ENCODE measurements around the gene MAP4K3. TPM values are rescaled to one million over a fixed set of nuclear protein-coding genes. Genes with fewer than 3 reads are reported as not detected.
A peak's percentile ranks its signal among the peaks of the same experiment; 100 is the strongest.

The MAP4K3 gene
- total and polyA plus RNA-seq, 2 donors, result 11.0 to 19.5 TPM

- WGBS, result 97% methylated on average over 1 of the region's 1 CpG
- Histone ChIP-seq H3K9me3 (ENCODE audit: control insufficient read depth in 2 of 2, insufficient read depth in 1 of 2, low read length in 1 of 2) (no peaks in the 10 kb centered on the region), H3K4me3 (ENCODE audit: low read length in 2 of 2) (no peak overlapping the region), H3K27me3 (ENCODE audit: control insufficient read depth in 2 of 2, insufficient read depth in 1 of 2, low read length in 1 of 2) (no peaks in the 10 kb centered on the region), H3K27ac (ENCODE audit: low read depth in 1 of 2, low read length in 1 of 2) (no peak overlapping the region), H3K36me3 (ENCODE audit: control insufficient read depth in 2 of 2, insufficient read depth in 2 of 2, low read length in 1 of 2) (no peaks in the 10 kb centered on the region), H3K4me1 (ENCODE audit: control insufficient read depth in 2 of 2, insufficient read depth in 2 of 2, low read length in 2 of 2) (peaks cover 2 to 5% of the 10 kb centered on the region in 2 donors)
- no peak for DNase-seq (ENCODE audit: low read depth in 6 of 9, low spot score in 9 of 9)
Measured at GRCh38 chr2:39223909-39224308, 213.2 kb downstream of the MAP4K3 start.

- H3K4me3 ChIP-seq (ENCODE audit: low read length in 2 of 2), result no peak overlapping the region
- peaks cover 2 to 7% of the 10 kb centered on the region in 2 donors for H3K4me1 ChIP-seq (ENCODE audit: control insufficient read depth in 2 of 2, insufficient read depth in 2 of 2, low read length in 2 of 2)
- H3K36me3 ChIP-seq (ENCODE audit: control insufficient read depth in 2 of 2, insufficient read depth in 2 of 2, low read length in 1 of 2), result no peaks in the 10 kb centered on the region
- H3K9me3 ChIP-seq (ENCODE audit: control insufficient read depth in 2 of 2, insufficient read depth in 1 of 2, low read length in 1 of 2), result no peaks in the 10 kb centered on the region
- DNase-seq (ENCODE audit: low read depth in 6 of 9, low spot score in 9 of 9), result no peak
- no peak overlapping the region for H3K27ac ChIP-seq (ENCODE audit: low read depth in 1 of 2, low read length in 1 of 2)
- 98% methylated on average over 3 of the region's 3 CpGs for WGBS
- H3K27me3 ChIP-seq (ENCODE audit: control insufficient read depth in 2 of 2, insufficient read depth in 1 of 2, low read length in 1 of 2), result no peaks in the 10 kb centered on the region
Measured at GRCh38 chr2:39221459-39221858, 215.6 kb downstream of the MAP4K3 start.

DNA sequence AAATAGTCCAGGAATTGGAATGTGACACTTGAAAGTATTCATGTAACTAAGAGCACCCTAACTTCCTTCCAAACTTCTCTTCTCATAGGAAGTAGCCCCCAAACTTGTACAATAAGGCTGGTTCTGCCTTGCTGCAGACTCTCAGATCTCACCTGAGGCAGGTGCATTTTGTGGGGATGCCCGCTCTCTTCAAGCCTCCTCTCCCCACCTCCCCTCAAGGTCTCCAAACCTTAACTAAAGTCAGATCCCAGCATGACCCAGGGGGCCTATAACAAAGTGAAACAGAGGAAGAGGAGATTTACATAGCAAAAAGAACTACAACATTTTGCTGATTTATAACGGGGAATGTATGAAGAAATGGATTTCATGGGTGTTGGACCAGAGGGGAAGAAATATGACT, 216.9 kb downstream of the MAP4K3 start:
- Histone ChIP-seq H3K27ac (ENCODE audit: low read depth in 1 of 2, low read length in 1 of 2) (no peak overlapping the region), H3K4me3 (ENCODE audit: low read length in 2 of 2) (no peak overlapping the region), H3K27me3 (ENCODE audit: control insufficient read depth in 2 of 2, insufficient read depth in 1 of 2, low read length in 1 of 2) (no peaks in the 10 kb centered on the region), H3K9me3 (ENCODE audit: control insufficient read depth in 2 of 2, insufficient read depth in 1 of 2, low read length in 1 of 2) (no peaks in the 10 kb centered on the region), H3K36me3 (ENCODE audit: control insufficient read depth in 2 of 2, insufficient read depth in 2 of 2, low read length in 1 of 2) (no peaks in the 10 kb centered on the region), H3K4me1 (ENCODE audit: control insufficient read depth in 2 of 2, insufficient read depth in 2 of 2, low read length in 2 of 2) (peaks cover 2 to 10% of the 10 kb centered on the region in 2 donors)
- 98% methylated on average over 2 of the region's 2 CpGs for WGBS
- DNase-seq (ENCODE audit: low read depth in 6 of 9, low spot score in 9 of 9), result no peak

DNA sequence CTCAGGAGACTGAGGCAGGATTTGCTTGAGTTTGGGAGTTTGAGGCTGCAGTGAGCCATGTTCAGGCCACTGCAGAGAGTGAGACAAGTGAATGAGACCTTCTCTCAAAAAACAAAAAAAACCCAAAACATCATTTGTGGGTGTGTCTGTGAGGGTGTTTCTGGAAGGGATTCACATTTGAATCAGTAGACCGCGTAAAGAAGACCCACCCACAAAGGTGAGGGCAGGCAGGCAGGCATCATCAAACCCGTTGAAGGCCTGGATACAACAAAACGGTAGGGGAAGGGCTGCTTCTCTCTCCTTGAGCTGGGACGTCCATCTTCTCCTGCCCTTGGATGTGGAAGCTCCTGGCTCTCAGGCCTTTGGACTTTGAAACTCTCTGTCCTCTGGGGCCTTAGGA, 218.7 kb downstream of the MAP4K3 start:
- Histone ChIP-seq H3K4me1 (ENCODE audit: control insufficient read depth in 2 of 2, insufficient read depth in 2 of 2, low read length in 2 of 2) (peaks cover 2 to 10% of the 10 kb centered on the region in 2 donors), H3K27ac (ENCODE audit: low read depth in 1 of 2, low read length in 1 of 2) (no peak overlapping the region), H3K36me3 (ENCODE audit: control insufficient read depth in 2 of 2, insufficient read depth in 2 of 2, low read length in 1 of 2) (no peaks in the 10 kb centered on the region), H3K4me3 (ENCODE audit: low read length in 2 of 2) (no peak overlapping the region), H3K27me3 (ENCODE audit: control insufficient read depth in 2 of 2, insufficient read depth in 1 of 2, low read length in 1 of 2) (no peaks in the 10 kb centered on the region), H3K9me3 (ENCODE audit: control insufficient read depth in 2 of 2, insufficient read depth in 1 of 2, low read length in 1 of 2) (no peaks in the 10 kb centered on the region)
- 97% methylated on average over 5 of the region's 5 CpGs for WGBS
- no peak for DNase-seq (ENCODE audit: low read depth in 6 of 9, low spot score in 9 of 9)

DNA sequence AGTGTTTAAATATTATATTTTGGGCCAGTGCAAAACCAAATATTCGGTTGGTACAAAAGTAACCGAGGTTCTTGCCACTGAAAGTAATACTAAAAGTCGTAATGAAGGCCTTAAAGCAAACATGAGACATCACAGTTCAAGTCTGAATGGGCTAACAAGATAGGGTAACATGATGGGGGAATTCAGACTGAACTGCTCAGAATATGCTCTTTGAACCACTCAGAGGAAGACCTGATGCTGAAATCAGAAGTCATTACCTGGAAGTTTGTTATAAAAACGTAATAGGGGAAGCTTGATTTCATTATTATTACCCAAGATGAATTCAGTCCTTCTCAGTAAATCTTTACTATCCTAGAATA, 219.9 kb downstream of the MAP4K3 start:
- Histone ChIP-seq H3K4me1 (ENCODE audit: control insufficient read depth in 2 of 2, insufficient read depth in 2 of 2, low read length in 2 of 2) (peaks cover 2 to 10% of the 10 kb centered on the region in 2 donors), H3K27me3 (ENCODE audit: control insufficient read depth in 2 of 2, insufficient read depth in 1 of 2, low read length in 1 of 2) (no peaks in the 10 kb centered on the region), H3K4me3 (ENCODE audit: low read length in 2 of 2) (no peak overlapping the region), H3K36me3 (ENCODE audit: control insufficient read depth in 2 of 2, insufficient read depth in 2 of 2, low read length in 1 of 2) (no peaks in the 10 kb centered on the region), H3K27ac (ENCODE audit: low read depth in 1 of 2, low read length in 1 of 2) (no peak overlapping the region), H3K9me3 (ENCODE audit: control insufficient read depth in 2 of 2, insufficient read depth in 1 of 2, low read length in 1 of 2) (no peaks in the 10 kb centered on the region)
- 8% methylated on average over 4 of the region's 4 CpGs for WGBS
- no peak for DNase-seq (ENCODE audit: low read depth in 6 of 9, low spot score in 9 of 9)

DNA sequence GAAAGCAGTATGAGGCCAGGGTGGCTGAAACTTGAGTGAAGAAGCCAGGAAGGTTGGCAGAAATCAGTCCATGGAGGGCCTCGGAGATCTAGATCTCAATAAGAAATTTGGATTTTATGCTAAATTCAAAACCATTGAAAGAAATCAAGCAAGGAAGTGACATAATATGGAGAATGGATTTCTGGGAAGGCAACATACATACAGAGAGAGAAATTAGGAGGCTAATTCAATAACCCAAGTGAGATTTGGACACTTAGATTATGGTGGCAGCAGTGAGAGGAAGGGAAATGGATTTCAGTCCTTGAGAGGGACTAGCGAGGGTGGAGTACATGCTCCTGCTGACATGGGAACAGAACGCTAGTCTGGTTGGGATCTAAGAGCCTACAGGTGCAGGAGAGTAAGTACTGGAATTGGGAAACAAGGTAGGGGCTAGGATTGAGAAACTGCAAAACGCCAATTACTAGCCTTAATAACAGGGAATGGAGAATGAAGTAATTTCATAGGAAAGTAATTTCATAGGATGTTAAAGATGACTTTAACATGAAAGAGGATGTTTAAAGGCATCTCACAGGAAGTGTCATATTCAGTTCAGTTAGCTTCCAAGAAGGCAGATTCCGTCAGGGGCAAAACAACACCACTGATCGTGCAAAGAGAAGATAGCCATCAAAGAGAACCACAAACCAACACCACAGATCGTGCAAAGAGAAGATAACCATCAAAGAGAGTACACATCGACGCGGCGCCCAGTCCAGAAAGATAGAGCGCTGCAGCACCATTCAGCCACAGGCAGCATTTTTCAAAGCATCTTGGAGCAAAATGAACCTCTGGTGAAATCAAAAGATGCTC, 220.5 kb downstream of the MAP4K3 start:
- Histone ChIP-seq H3K27me3 (ENCODE audit: control insufficient read depth in 2 of 2, insufficient read depth in 1 of 2, low read length in 1 of 2) (no peaks in the 10 kb centered on the region), H3K4me3 (ENCODE audit: low read length in 2 of 2) (no peak overlapping the region), H3K4me1 (ENCODE audit: control insufficient read depth in 2 of 2, insufficient read depth in 2 of 2, low read length in 2 of 2) (peaks cover 2 to 10% of the 10 kb centered on the region in 2 donors), H3K27ac (ENCODE audit: low read depth in 1 of 2, low read length in 1 of 2) (no peak overlapping the region), H3K36me3 (ENCODE audit: control insufficient read depth in 2 of 2, insufficient read depth in 2 of 2, low read length in 1 of 2) (no peaks in the 10 kb centered on the region), H3K9me3 (ENCODE audit: control insufficient read depth in 2 of 2, insufficient read depth in 1 of 2, low read length in 1 of 2) (no peaks in the 10 kb centered on the region)
- peak in 8 of 9 donors; percentile 13 to 76 (median 42) for DNase-seq (ENCODE audit: low read depth in 6 of 9, low spot score in 9 of 9)
- WGBS, result 15% methylated on average over 12 of the region's 12 CpGs

DNA sequence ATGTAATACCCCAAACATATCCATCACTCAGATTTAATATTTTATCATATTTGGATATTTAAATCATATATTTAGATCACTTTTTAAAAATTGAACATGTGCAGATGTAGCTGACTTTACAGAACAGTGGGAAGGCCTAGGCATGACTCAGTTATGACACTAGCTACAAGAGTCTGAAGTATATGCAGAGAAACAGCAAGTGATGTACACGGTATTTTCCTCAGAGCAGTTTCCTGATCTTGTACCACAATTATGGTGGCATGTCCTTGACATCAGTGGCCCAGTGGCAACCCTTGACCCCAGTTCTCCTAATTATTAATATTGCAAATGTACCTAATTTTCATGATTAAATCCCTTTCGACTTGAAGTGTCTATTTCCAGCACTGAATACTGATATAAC, 221.5 kb downstream of the MAP4K3 start:
- H3K27ac ChIP-seq (ENCODE audit: low read depth in 1 of 2, low read length in 1 of 2), result no peak overlapping the region

GRCh38 chr2:39213015-39213414, 224.1 kb downstream of the MAP4K3 start:
- Histone ChIP-seq H3K4me3 (ENCODE audit: low read length in 2 of 2) (no peak overlapping the region), H3K36me3 (ENCODE audit: control insufficient read depth in 2 of 2, insufficient read depth in 2 of 2, low read length in 1 of 2) (no peaks in the 10 kb centered on the region), H3K4me1 (ENCODE audit: control insufficient read depth in 2 of 2, insufficient read depth in 2 of 2, low read length in 2 of 2) (peaks cover 2 to 10% of the 10 kb centered on the region in 2 donors), H3K27ac (ENCODE audit: low read depth in 1 of 2, low read length in 1 of 2) (no peak overlapping the region), H3K27me3 (ENCODE audit: control insufficient read depth in 2 of 2, insufficient read depth in 1 of 2, low read length in 1 of 2) (no peaks in the 10 kb centered on the region), H3K9me3 (ENCODE audit: control insufficient read depth in 2 of 2, insufficient read depth in 1 of 2, low read length in 1 of 2) (no peaks in the 10 kb centered on the region)
- DNase-seq (ENCODE audit: low read depth in 6 of 9, low spot score in 9 of 9), result no peak
- 99% methylated on average over 1 of the region's 1 CpG for WGBS

More for the DNA sequence above, 221.5 kb downstream of the MAP4K3 start:
- DNase-seq (ENCODE audit: low read depth in 6 of 9, low spot score in 9 of 9), result no peak
- Histone ChIP-seq H3K4me1 (ENCODE audit: control insufficient read depth in 2 of 2, insufficient read depth in 2 of 2, low read length in 2 of 2) (peaks cover 2 to 10% of the 10 kb centered on the region in 2 donors), H3K27me3 (ENCODE audit: control insufficient read depth in 2 of 2, insufficient read depth in 1 of 2, low read length in 1 of 2) (no peaks in the 10 kb centered on the region), H3K4me3 (ENCODE audit: low read length in 2 of 2) (no peak overlapping the region), H3K9me3 (ENCODE audit: control insufficient read depth in 2 of 2, insufficient read depth in 1 of 2, low read length in 1 of 2) (no peaks in the 10 kb centered on the region), H3K36me3 (ENCODE audit: control insufficient read depth in 2 of 2, insufficient read depth in 2 of 2, low read length in 1 of 2) (no peaks in the 10 kb centered on the region)
- WGBS, result 89% methylated on average over 2 of the region's 2 CpGs

- Histone ChIP-seq H3K36me3 (ENCODE audit: control insufficient read depth in 2 of 2, insufficient read depth in 2 of 2, low read length in 1 of 2) (no peaks in the 10 kb centered on the region), H3K27ac (ENCODE audit: low read depth in 1 of 2, low read length in 1 of 2) (no peak overlapping the region), H3K4me1 (ENCODE audit: control insufficient read depth in 2 of 2, insufficient read depth in 2 of 2, low read length in 2 of 2) (no peaks in the 10 kb centered on the region), H3K9me3 (ENCODE audit: control insufficient read depth in 2 of 2, insufficient read depth in 1 of 2, low read length in 1 of 2) (no peaks in the 10 kb centered on the region), H3K4me3 (ENCODE audit: low read length in 2 of 2) (no peak overlapping the region), H3K27me3 (ENCODE audit: control insufficient read depth in 2 of 2, insufficient read depth in 1 of 2, low read length in 1 of 2) (no peaks in the 10 kb centered on the region)
- 88% methylated on average over 1 of the region's 1 CpG for WGBS
- no peak for DNase-seq (ENCODE audit: low read depth in 6 of 9, low spot score in 9 of 9)
Measured at GRCh38 chr2:39210846-39211245, 226.2 kb downstream of the MAP4K3 start.

All from thymus (tissue), 11 donors.